ENCODE results near the gene MYH15. TPM values are rescaled to one million over a fixed set of nuclear protein-coding genes. Genes with fewer than 3 reads are reported as not detected.

The MYH15 gene
- polyA plus RNA-seq, 3 donors, result not detected

DNA sequence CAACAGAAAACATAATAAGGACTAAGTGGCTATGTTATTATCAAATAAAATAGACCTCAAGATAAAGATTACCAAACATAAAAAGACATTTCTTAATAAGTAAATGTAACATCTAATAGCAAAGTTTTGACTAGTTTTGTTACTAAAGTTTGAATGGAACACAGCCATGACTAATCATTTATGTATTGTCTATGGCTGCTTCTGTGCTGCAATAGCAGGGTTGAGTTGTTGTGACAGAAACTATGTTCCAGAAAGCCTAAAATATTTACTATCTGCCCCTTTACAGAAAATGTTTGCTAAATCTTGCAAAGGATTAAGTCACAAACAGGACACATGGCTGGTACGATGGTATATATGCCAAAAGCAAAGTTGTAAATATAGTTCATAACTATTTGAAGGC, 37.9 kb upstream of the MYH15 start:
- H3K27me3 Mint-ChIP-seq (ENCODE audit: low read depth in 3 of 3), result no peaks in the 10 kb centered on the region
- Histone ChIP-seq H4K20me1 (ENCODE audit: insufficient read depth, low read length) (no peaks in the 10 kb centered on the region), H3K36me3 (replicated peaks in 1 of 2; ENCODE audit: control insufficient read depth in 1 of 2, insufficient read depth in 2 of 2, low read length in 2 of 2) (peaks cover 30 to 68% of the 10 kb centered on the region in 2 donors), H3K27ac (ENCODE audit: low read depth in 1 of 2, low read length in 2 of 2) (no peak overlapping the region), H3K4me2 (replicated peaks; ENCODE audit: extremely low read depth, low read length, poor library complexity, severe bottlenecking) (no peak overlapping the region), H3K27me3 (ENCODE audit: control insufficient read depth in 2 of 2, insufficient read depth in 2 of 2, low read length in 2 of 2) (no peaks in the 10 kb centered on the region), H2AFZ (ENCODE audit: insufficient read depth, low read depth, low read length, poor library complexity, severe bottlenecking) (no peak overlapping the region), H3K4me3 (replicated peaks in 1 of 3; ENCODE audit: low read depth in 2 of 3, low read length in 3 of 3) (no peak overlapping the region), H3K9ac (ENCODE audit: insufficient read depth, low read length, poor library complexity, severe bottlenecking) (no peak overlapping the region), H3K9me3 (replicated peaks in 1 of 2; ENCODE audit: control insufficient read depth in 1 of 2, insufficient read depth in 1 of 2, low read length in 2 of 2) (no peaks in the 10 kb centered on the region), H3K79me2 (ENCODE audit: insufficient read depth, low read length) (no peaks in the 10 kb centered on the region), H3K4me1 (ENCODE audit: control insufficient read depth in 1 of 2, insufficient read depth in 2 of 2, low read length in 2 of 2) (no peaks in the 10 kb centered on the region)
- DNase-seq, result no peak
- H3K36me3 Mint-ChIP-seq, result peaks cover 36 to 59% of the 10 kb centered on the region in 2 donors
- TF ChIP-seq, protein P1, sequence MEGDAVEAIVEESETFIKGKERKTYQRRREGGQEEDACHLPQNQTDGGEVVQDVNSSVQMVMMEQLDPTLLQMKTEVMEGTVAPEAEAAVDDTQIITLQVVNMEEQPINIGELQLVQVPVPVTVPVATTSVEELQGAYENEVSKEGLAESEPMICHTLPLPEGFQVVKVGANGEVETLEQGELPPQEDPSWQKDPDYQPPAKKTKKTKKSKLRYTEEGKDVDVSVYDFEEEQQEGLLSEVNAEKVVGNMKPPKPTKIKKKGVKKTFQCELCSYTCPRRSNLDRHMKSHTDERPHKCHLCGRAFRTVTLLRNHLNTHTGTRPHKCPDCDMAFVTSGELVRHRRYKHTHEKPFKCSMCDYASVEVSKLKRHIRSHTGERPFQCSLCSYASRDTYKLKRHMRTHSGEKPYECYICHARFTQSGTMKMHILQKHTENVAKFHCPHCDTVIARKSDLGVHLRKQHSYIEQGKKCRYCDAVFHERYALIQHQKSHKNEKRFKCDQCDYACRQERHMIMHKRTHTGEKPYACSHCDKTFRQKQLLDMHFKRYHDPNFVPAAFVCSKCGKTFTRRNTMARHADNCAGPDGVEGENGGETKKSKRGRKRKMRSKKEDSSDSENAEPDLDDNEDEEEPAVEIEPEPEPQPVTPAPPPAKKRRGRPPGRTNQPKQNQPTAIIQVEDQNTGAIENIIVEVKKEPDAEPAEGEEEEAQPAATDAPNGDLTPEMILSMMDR (IDR thresholded peaks at IDR 0.05), result no peak
- H3K4me3 Mint-ChIP-seq, result no peak overlapping the region
- no peaks in the 10 kb centered on the region for H3K4me1 Mint-ChIP-seq
- intact Hi-C loops (cut with micrococcal nuclease), result no loop called here
- no CpG with 5 or more reads among the region's 1 CpG for WGBS (ENCODE audit: insufficient coverage)
- no peak overlapping the region for H3K27ac Mint-ChIP-seq
- peaks cover 0 to 4% (median 0%) of the 10 kb centered on the region in 7 donors for H3K9me3 Mint-ChIP-seq

DNA sequence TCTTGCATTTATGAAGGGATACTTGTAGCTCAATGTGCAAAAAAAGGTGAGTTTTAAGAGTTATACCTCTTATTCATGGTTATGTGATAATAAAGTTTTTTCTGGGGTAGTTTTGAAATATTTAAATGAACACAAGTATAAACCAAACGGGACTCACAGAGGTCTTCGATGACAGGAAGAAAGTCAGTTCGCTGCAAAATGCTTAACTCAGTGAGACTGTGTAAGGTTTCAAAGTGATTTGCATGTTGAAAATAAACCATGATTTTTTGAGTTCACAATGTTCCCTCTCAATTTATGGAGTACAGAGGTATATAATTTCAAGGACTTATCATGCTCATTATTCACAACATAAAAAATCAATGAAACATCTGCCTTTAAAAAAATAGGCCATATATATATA, 36.3 kb upstream of the MYH15 start:
- WGBS (ENCODE audit: insufficient coverage), result no CpG with 5 or more reads among the region's 3 CpGs
- intact Hi-C loops (cut with micrococcal nuclease), result no loop called here
- peaks cover 0 to 4% (median 0%) of the 10 kb centered on the region in 7 donors for H3K9me3 Mint-ChIP-seq
- DNase-seq, result no peak
- Histone ChIP-seq H3K4me3 (replicated peaks in 1 of 3; ENCODE audit: low read depth in 2 of 3, low read length in 3 of 3) (no peak overlapping the region), H3K9me3 (replicated peaks in 1 of 2; ENCODE audit: control insufficient read depth in 1 of 2, insufficient read depth in 1 of 2, low read length in 2 of 2) (no peaks in the 10 kb centered on the region), H3K27me3 (ENCODE audit: control insufficient read depth in 2 of 2, insufficient read depth in 2 of 2, low read length in 2 of 2) (no peaks in the 10 kb centered on the region), H3K4me1 (ENCODE audit: control insufficient read depth in 1 of 2, insufficient read depth in 2 of 2, low read length in 2 of 2) (no peaks in the 10 kb centered on the region), H3K9ac (ENCODE audit: insufficient read depth, low read length, poor library complexity, severe bottlenecking) (no peak overlapping the region), H3K4me2 (replicated peaks; ENCODE audit: extremely low read depth, low read length, poor library complexity, severe bottlenecking) (no peak overlapping the region), H3K36me3 (replicated peaks in 1 of 2; ENCODE audit: control insufficient read depth in 1 of 2, insufficient read depth in 2 of 2, low read length in 2 of 2) (peaks cover 28 to 66% of the 10 kb centered on the region in 2 donors), H3K79me2 (ENCODE audit: insufficient read depth, low read length) (no peaks in the 10 kb centered on the region), H4K20me1 (ENCODE audit: insufficient read depth, low read length) (no peaks in the 10 kb centered on the region), H2AFZ (ENCODE audit: insufficient read depth, low read depth, low read length, poor library complexity, severe bottlenecking) (no peak overlapping the region), H3K27ac (ENCODE audit: low read depth in 1 of 2, low read length in 2 of 2) (no peak overlapping the region)
- H3K4me3 Mint-ChIP-seq, result no peak overlapping the region
- no peak overlapping the region for H3K27ac Mint-ChIP-seq
- H3K36me3 Mint-ChIP-seq, result peaks cover 40 to 58% of the 10 kb centered on the region in 2 donors
- TF ChIP-seq, protein P1 (IDR thresholded peaks at IDR 0.05), result no peak
- H3K27me3 Mint-ChIP-seq (ENCODE audit: low read depth in 3 of 3), result peaks cover 0 to 3% (median 0%) of the 10 kb centered on the region in 3 donors
- H3K4me1 Mint-ChIP-seq, result no peaks in the 10 kb centered on the region

All from CD14-positive monocyte (primary cell).